ENCODE results near the gene TADA1.

GRCh38 chr1:166918956-166919316 is 42.9 kb upstream of the TADA1 start:
- TF ChIP-seq CTCF (IDR thresholded peaks at IDR 0.05) (no peak), POLR2A (IDR thresholded peaks at IDR 0.05) (no peak)
